A549 treated with Mapracorat at 1 μM for 4 hours (cell line): Measurements from ENCODE around the gene CLTRN. TPM values are rescaled to one million over a fixed set of nuclear protein-coding genes. Genes with fewer than 3 reads are reported as not detected.

Experiments used
- total RNA-seq: library from RNA; stranded (reverse); fragments of 200-300 nt; extraction: Qiagen RNA extraction; gene quantifications from 5 replicates; pipeline ENCODE4 v1.2.3, GENCODE V29; 2022

The CLTRN gene, protein sequence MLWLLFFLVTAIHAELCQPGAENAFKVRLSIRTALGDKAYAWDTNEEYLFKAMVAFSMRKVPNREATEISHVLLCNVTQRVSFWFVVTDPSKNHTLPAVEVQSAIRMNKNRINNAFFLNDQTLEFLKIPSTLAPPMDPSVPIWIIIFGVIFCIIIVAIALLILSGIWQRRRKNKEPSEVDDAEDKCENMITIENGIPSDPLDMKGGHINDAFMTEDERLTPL
- 0.73 to 1.2 TPM (median 0.93 TPM) in 5 replicates for total RNA-seq

DNA sequence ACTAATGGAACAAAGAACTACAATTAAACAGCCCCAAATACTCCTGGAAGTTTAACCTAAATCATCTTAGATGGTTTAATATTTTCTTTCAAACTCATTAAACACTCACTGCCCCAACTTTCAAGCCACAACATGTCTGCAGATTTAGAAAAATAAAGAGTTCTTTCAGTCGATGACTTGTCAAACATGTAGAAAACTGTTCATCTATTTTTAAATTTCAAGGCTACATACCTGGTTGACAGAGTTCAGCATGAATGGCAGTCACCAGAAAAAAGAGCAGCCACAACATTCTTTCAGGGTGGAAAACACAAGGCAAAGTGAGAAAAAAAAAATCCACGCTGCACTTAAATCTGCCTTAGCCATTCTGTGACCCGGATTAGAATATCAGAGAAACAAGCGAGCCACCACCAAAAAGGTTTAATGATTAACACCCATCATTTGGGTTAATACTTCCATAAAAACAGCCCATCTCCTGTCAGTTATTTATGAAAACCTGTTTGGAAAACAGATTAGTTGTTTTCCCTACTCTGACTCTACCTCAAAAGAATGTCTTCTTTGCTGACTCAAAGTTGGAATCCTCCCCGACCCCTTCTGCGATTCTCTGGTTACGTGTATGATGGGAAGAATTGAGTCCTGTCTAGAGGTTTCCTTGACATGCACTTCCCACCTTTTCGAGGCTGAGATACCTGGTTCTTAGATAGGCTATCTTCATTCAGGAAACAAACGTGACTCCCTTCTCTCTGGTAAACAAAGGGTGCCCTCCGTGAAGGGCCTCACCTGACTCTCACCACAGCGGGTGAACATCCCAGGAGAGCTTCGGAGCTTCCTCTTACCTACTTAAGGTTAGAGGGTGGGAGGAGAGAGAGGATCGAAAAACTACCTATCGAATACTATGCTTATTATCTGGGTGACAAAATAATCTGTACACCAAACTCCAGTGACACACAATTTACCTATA, at the start of gene CLTRN:
TSS of gene CLTRN (minus strand) at position 319 of the 958 bp plus-strand sequence. CDS start at position 289, 30 bp downstream.

DNA sequence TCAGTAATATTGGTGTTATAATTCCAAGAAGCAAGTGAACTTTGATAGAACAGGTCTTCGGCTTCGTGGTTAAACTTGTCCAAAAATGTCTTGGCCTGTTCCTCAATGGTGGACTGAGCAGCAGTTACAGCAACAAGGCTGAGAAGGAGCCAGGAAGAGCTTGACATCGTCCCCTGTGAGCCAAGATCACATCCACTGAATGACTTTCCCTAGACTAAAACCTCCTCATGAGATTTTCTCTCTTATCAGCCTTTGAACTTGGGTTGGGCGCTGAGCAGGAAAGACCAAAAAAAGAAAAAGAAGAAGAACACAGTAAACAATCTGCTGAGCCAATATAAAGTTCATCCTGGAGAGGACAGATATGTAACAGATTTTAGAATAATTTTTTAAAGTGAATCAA, 63.9 kb downstream of the CLTRN start, which contains the start of gene ACE2:
TSS of gene ACE2 (minus strand) at position 216 of the 400 bp plus-strand sequence. CDS start at position 167, 49 bp downstream.

Other genes starting within 250 kb of the CLTRN start
- 51.4 to 54.5 TPM (median 52.4 TPM) in 5 replicates for gene PIR, start 171.5 kb downstream of the CLTRN start, total RNA-seq
- gene BMX, start 164.0 kb downstream of the CLTRN start, total RNA-seq, result not detected in 5 replicates
- gene ACE2, start 63.8 kb downstream of the CLTRN start, total RNA-seq, result 0.05 TPM in 1 of 5 replicates, not detected in the others
- gene CA5B, start 73.5 kb upstream of the CLTRN start, total RNA-seq, result 2.4 to 2.7 TPM (median 2.5 TPM) in 5 replicates
- 9.7 to 15.2 TPM (median 11.2 TPM) in 5 replicates for gene ZRSR2, start 125.7 kb upstream of the CLTRN start, total RNA-seq
- gene AP1S2, start 190.0 kb upstream of the CLTRN start, total RNA-seq, result 15.0 to 18.7 TPM (median 17.0 TPM) in 5 replicates